ENCODE measurements around the gene ARL5A.

DNA sequence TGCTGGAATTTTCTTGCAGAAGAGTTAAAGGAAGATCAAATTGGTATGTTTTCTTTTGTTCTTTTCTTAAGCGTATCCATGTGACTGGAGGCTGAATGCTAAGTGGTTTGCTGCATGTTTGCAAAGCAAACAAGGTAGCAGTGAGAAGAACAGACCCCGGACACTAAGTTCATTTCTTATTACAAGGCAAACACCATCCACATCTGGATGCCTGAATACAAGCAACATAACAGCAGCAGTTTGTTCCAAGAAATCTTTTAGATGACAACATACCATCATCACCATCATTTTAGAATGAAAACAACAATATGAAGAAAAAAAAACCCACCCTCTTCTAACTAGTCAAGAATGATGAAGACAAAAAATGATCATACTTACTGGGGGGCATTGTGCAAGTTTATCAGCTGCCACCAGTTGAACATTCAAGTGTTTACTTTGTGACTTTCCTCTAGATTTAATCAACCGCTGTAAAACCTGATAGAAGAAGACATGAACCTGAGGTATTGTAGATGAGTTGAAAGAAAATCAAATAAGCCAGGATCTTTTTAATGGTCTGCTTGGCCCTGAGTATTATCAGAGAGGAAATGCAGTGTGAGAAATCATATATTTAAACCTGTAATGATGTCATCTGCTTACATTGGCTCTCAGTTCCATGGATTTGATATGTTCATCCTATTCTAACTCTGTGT is 25.0 kb upstream of the ARL5A start:
- no peak for TF ChIP-seq POLR2A (IDR thresholded peaks at IDR 0.05)
- TF ChIP-seq, protein P1, sequence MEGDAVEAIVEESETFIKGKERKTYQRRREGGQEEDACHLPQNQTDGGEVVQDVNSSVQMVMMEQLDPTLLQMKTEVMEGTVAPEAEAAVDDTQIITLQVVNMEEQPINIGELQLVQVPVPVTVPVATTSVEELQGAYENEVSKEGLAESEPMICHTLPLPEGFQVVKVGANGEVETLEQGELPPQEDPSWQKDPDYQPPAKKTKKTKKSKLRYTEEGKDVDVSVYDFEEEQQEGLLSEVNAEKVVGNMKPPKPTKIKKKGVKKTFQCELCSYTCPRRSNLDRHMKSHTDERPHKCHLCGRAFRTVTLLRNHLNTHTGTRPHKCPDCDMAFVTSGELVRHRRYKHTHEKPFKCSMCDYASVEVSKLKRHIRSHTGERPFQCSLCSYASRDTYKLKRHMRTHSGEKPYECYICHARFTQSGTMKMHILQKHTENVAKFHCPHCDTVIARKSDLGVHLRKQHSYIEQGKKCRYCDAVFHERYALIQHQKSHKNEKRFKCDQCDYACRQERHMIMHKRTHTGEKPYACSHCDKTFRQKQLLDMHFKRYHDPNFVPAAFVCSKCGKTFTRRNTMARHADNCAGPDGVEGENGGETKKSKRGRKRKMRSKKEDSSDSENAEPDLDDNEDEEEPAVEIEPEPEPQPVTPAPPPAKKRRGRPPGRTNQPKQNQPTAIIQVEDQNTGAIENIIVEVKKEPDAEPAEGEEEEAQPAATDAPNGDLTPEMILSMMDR (IDR thresholded peaks at IDR 0.05) = no peak
